ENCODE data around the gene PTPN14. TPM values are rescaled to one million over a fixed set of nuclear protein-coding genes. Genes with fewer than 3 reads are reported as not detected.

Gene PTPN14
- total and polyA plus RNA-seq, 11 donors: 8.7 to 52.0 (median 33.5) TPM

DNA sequence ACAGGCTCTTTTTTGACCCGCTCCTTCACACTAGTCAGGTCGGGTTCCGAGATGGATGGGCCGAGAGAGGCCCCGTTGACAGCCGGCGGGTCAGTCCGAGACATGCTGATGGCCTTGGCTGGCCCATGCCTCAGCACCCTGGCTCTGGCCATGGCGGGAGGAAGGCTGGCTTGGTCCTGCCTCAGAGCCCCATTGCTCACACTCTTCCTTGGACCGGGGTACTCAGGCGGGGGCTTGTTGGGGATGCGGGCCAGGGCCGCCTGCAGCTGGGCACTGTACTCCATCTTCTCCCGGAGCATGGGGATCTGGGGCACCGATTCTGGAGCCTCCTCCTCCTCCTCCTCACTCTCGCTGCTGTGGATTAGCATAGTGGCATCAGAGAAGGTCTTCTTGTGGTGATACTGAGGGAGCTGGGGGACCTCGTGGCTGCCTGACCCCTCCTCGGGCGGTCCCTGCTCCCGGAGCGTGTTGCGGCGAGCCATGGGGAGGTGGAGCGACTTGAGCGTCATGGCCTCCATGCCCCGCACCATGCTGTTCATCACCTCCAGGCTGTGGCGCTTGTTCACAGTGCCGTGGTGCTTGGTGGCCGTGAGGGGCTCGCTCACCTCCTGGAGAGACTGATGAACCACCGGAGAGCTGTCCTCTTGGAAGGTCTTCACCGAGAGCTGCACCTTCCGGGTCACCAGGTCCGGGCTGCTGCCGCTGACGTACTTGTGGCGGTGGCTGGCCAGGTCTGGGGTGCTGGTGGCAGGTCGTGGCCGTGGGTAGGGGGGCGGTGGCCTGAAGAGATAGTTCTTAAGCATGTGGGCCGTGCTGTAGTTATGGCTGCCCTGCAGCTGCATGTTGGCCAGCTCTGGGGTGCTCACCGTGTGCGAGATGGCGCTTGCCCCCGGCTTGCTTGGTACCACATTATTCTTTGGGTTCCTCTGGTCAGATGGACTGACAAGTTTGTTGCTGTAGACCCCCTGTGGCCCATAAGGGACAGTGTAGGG, 167.7 kb downstream of the PTPN14 start:
- Histone ChIP-seq H3K9me3 (no peaks in the 10 kb centered on the region), H3K4me1 (no peaks in the 10 kb centered on the region), H3K36me3 (peaks cover 4 to 92% (median 58%) of the 10 kb centered on the region in 9 donors), H3K27me3 (no peaks in the 10 kb centered on the region), H3K4me3 (no peak overlapping the region), H3K27ac (no peak overlapping the region)
- TF ChIP-seq CTCF (IDR thresholded peaks at IDR 0.05): no peak
- TF ChIP-seq POLR2A (IDR thresholded peaks at IDR 0.05): no peak
- WGBS, 4 donors: 97 to 98% (median 97%) methylated on average over 33 to 45 of the region's 45 CpGs
- DNase-seq: no peak
- intact Hi-C loops (cut with DNase I): loop anchor here in 5 of 10 donors (2.0 to 10.0 kb wide), 5 partner anchors 71 to 204 kb away; partner anchors contain the start of gene PTPN14 (in 1 of the 5)
- peak in 1 of 4 donors; percentile 31 for ATAC-seq

DNA sequence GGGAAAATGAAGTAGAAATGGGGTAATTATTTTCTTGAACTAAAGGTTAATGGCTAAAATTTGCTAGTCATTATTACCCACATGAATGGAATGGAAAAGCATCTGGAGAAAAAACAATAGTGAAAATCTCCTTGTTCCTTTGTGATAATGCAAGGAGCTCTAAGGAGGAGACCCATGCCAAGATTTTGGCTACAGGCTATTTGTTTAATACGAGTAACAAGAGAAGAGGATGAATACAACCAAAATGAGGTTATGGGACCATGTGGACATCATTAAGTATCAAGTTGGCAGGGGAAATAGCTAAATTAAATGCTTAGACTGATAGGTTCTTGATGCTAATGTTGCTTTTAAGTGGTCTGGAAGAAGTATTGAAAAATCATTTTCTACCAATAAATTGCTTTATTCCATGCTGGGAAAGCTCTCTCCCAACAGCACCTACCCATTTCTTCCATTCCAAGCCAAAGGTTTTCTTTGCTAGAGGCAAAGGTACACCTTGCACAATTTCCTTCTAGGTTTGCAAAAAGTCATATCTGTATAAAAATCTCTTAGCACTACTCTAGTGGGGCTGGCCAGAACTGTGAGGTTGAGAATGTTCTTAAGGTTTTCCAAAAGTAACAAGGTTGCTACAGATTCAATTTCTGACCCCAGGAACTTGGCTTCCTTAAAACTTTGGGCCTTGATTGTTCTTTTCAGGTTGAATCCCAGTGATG, 170.3 kb downstream of the PTPN14 start:
- TF ChIP-seq POLR2A (IDR thresholded peaks at IDR 0.05): no peak
- no peak for TF ChIP-seq CTCF (IDR thresholded peaks at IDR 0.05)
- Histone ChIP-seq H3K27me3 (no peaks in the 10 kb centered on the region), H3K27ac (no peak overlapping the region), H3K4me3 (no peak overlapping the region), H3K36me3 (peaks cover 4 to 97% (median 59%) of the 10 kb centered on the region in 9 donors), H3K9me3 (no peaks in the 10 kb centered on the region), H3K4me1 (no peaks in the 10 kb centered on the region)
- ATAC-seq (no peak), DNase-seq (no peak)
- 60 to 84% (median 76%) methylated on average over 1 of the region's 1 CpG for WGBS, 4 donors
- intact Hi-C loops (cut with DNase I): loop anchor here in 4 of 10 donors (5.0 to 10.0 kb wide), 4 partner anchors 174 to 206 kb away; partner anchors contain the start of gene PTPN14 (in 1 of the 4)

- ATAC-seq (no peak), DNase-seq (no peak)
- WGBS, 4 donors: 94 to 98% (median 95%) methylated on average over 3 of the region's 3 CpGs
- Histone ChIP-seq H3K27me3 (no peaks in the 10 kb centered on the region), H3K36me3 (peaks cover 4 to 97% (median 65%) of the 10 kb centered on the region in 9 donors), H3K27ac (no peak overlapping the region), H3K4me3 (no peak overlapping the region), H3K4me1 (no peaks in the 10 kb centered on the region), H3K9me3 (no peaks in the 10 kb centered on the region)
- intact Hi-C loops (cut with DNase I): loop anchor here in 4 of 10 donors (5.0 to 10.0 kb wide), 4 partner anchors 174 to 207 kb away; partner anchors contain the start of gene PTPN14 (in 1 of the 4)
- no peak for TF ChIP-seq CTCF (IDR thresholded peaks at IDR 0.05)
- TF ChIP-seq POLR2A (IDR thresholded peaks at IDR 0.05): no peak
Observed at GRCh38 chr1:214380396-214380795, 171.0 kb downstream of the PTPN14 start.
